Amniotic epithelial cell (primary cell): ENCODE data around the gene SLC2A1.

Experiments
- DNase-seq: peaks from one replicate; pipeline ENCODE4 v3.0.0-alpha.2; 2010; ENCODE audit warnings: low read depth

The SLC2A1 gene

DNA sequence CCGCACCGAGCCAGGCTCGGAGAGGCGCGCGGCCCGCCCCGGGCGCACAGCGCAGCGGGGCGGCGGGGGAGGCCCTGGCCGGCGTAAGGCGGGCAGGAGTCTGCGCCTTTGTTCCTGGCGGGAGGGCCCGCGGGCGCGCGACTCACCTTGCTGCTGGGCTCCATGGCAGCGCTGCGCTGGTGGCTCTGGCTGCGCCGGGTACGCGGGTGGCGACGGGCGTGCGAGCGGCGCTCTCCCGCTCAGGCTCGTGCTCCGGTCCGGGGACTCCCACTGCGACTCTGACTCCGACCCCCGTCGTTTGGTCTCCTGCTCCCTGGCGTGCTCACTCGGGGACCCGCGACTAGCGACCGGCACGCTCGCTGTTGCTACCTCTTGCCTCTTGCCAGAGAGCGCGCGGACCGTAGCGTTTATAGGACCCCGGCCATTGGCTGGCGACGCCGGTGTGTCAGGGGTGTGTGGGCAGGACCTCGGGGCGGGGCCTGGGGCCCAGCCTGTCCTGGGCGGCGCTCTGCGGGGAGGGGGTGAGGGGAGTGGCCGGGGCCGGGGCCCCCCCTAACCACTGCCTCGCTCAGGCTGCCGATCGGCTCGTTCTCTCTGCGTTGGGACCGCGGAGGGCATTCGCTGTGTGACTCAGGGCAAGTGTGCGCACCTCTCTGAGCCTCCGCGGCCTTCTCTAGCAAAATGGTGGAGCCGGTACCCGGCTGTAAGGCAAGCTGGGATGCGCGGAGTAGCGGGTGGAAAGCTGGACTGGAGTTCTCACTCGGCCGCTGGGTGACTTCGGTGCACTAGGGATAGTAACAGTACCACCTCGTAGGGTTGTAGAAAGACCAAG lies at the start of gene SLC2A1:
Gene SLC2A1 (minus strand): TSS at position 381 of the 832 bp plus-strand sequence. CDS start 217 bp downstream, at position 164.
- peak; percentile 87 for DNase-seq

DNA sequence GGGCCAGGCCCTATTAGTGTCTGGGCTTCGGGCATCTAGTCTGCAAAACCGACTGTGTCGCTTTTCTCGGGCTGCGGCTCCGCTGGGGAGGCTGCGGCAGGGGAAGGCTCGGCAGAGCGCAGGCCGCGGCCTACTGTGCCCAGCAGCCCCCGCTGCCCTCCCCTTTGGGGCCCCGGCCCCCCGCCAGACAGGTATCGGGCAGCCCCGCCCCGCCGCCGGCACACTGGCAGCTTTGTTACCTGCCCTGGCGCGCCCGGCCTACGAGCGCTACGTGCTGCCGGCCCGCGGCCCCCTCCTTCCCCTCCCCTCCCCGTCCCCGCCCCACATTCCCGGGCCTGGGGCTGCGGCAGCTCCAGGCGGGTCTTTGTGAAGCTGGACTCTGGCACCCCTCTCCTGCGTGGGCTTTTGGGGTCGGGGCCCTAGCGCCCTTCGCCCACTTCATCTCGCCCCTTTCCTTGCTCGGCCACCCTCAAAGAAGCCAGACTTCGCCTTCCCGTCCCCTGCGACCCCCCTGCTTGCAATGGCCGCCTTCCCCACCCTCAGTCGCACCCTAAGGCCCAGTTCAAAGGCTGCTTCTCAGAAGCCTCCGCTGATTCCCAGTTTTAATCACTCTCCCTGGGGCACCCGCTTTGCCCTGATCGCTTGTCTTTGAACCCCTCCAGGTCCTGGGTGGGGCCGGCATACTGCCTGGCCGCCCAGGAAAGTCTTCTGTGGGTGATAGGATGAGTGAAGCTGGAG lies 48.9 kb upstream of the SLC2A1 start:
- DNase-seq = no peak

DNA sequence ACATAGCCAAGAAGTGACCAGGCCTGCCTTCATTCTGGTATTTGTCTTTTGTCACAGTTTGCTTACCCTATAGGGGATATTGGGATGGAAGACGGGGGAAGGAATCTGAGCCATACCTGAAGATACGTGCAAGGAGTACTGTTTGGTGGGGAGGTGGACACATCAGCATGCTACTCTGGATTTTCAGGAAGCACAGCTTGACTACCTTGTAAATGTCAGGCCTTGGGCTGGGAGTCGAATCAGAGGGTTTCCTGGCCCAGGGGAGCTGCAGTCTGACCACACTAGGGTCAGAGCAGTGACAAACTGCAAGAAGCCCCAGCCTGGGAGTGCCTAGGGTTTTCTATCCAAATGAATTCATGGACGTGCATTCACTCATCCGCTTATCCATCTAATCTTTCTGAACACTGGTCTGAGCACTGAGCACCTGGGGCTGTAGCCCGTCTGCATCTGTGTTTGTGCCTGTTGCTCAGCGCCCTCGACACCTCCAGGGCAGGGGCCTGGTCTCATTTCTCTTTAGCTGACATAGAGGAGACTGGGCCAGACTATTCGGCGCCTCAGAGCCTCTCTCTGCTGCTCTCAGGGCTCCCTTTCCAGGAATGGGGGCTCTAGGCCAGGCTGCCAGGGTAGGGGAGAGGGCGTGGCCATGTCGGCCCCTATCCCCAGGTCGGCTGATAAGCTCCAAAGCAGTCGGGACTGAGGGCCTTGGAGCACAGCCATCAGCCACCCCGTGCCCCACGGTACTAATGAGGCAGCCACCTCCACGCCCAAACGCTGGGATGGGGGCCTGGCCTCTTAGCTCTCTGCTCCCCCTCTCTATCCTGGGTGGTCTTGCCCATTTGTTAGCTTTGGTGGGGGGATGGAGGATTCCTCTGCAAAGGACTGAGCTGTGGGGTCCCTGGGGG lies 47.0 kb upstream of the SLC2A1 start:
- DNase-seq = no peak

DNA sequence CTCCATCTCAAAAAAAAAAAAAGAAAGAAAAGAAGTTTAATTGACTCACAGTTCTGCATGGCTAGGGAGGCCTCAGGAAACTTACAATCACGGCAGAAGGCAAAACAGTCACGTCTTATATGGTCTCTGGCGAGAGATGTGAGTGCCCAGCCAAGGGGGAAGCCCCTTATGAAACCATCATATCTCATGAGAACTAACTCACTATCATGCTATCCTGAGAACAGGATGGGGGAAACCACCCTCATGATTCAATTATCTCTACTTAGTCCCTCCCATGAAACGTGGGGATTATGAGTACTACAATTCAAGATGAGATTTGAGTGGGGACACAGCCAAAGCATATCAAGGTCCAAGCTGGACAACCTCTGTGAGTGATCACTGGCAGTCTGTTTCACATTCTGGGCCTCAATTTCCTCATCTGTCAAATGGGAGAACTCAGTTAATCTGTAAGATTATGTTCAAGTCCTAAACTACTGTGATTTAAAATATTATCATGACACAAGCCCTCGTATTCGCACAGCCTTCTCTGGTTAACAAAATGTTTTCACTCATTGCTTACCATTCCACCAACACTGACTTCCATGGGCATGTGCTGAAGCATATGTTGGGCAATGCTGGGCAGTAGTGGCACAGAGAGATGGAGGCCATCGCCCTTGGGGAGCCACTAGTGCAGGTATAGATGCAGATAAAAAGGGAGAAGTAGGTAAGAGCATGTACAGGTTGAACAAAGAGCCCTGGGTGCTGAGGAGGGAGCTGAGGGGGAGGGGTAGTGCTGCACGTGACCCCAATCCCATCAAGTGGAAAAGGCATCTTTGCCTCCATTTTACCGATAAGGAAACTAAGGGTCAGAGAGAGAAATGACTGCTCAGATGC lies 46.2 kb upstream of the SLC2A1 start:
- no peak for DNase-seq

DNA sequence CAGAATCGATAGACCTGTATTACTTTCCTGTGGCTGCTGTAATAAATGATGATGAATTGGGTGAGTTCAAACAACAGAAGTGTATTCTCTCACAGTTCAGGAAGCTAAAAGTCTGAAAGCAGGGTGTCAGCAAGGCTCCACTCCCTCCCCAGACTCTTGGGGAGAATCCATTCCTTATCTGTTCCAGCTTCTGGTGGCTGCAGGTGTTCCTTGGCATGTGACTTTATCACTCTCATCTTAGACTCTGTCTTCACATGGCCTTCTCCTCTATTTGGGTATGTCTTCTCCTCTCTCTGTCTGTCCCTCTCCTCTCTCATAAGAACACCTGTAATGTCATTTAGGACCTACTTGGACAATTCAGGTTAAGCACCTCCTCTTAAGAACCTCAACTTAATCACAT lies 44.1 kb upstream of the SLC2A1 start:
- no peak for DNase-seq

DNA sequence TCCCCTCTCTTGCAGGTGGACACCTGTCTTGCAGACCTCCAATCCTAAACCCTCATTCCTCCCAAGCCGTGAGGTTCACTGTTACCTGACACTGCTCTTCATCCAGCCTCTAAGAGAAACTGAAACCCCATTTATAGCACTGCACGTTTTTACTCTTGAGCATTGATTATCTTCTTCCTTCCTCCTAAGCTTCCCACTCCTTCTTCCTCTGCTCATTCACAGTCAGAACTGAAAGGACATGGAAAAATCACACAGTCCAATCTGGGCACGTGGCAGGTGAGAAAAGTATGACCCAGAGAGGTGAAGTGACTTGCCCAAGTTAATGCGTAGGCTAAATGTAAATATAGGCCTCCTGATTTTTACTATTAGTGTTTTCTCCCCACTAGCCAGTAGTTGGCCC lies 43.4 kb upstream of the SLC2A1 start:
- no peak for DNase-seq

DNA sequence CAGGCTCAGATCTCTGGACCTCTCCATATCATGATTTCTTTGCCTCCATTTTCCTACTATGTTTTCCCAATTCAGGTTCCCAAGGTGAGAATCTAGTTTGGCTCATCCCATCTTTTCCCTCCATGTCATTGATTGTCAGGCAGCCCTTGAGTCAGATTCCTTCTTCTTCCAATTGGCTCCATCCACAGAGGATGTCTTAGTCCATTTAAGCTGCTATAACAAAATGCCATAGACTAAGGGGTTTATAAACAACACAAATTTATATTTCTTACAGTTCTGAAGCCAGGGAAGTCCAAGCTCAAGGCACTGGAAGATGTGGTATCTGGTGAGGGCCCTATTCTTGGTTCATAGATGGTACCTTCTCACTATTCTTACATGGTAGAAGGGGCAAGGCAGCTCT lies 42.8 kb upstream of the SLC2A1 start:
- no peak for DNase-seq

DNA sequence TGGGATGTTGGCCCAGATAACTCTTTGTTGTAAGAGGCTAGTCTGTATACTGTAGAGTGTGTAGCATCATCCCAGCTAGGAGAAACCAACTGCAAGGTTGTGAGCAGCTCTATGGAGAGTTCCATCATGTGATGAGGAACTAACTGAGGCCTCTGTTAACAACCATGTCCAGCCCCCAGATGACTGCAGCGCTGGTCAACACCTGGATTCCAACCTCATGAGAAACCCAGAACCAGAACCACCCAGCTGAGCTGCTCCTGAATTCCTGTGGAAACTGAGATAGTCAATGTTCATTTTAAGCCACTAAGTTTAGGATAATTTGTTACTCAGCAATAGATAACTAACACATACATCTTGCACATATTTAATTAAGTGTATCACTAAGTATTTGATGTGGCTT lies 41.6 kb upstream of the SLC2A1 start:
- no peak for DNase-seq

DNA sequence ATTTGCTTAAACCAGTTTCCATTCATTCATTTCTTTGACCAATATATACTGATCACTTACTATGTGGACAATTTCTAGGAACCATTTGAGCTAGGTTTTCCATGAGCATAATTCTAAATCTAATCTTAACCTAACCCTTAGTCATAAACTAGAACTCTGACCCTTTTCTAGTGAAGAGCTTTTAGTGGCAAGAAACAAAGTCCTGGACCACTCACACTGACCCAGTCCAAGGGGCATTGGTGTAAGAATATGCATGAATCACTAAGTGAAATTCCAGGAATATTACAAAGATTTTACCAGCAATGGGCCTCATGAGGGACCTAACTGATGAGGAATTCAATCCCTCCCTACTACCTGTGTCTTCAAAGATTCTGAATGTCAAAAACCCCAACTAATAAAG lies 40.6 kb upstream of the SLC2A1 start:
- no peak for DNase-seq

DNA sequence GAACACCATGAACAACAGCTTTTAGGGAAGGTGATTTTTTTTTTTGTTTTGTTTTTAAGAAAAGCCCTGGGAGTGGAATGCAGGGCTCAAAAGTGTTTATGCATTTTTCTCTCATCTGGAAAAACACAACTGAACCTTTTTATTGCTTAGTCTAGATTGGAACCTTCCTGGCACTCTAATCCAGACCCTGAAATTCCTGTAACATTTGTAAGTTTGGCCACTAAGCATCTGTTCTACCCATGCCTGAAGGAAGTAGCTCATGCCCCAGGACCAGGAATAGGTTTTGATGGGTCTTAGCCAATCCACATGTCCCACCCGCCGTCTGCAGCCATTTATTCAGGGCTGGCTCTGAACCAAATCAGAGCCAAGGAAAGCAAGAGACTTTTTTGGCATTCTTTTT lies 39.7 kb upstream of the SLC2A1 start:
- no peak for DNase-seq

DNA sequence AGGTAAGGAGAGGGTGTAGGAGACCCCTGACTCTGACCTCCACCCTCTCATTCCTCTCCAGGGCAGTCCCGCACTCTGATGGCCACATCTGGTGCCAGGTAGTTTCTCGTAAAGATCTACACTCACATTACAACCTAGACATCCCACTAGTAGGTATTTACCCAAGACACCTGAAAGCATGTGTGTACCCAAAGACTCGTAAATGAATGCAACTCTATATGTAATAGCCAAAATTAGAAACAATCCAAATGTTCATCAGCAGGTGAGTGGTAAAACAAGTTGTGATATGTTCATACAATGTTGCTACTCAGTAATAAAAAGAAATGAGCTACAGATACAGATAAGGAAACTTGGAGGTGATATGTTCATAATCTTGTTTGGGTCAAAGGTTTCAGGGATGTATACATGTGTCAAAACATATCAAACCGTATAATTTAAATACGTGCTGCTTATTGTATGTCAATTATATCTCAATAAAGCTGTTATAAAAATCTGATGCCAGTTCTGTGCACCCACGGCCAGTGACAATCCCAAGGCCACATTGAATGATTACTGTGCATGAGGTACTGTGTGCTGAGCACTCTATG lies 37.8 kb upstream of the SLC2A1 start:
- no peak for DNase-seq

DNA sequence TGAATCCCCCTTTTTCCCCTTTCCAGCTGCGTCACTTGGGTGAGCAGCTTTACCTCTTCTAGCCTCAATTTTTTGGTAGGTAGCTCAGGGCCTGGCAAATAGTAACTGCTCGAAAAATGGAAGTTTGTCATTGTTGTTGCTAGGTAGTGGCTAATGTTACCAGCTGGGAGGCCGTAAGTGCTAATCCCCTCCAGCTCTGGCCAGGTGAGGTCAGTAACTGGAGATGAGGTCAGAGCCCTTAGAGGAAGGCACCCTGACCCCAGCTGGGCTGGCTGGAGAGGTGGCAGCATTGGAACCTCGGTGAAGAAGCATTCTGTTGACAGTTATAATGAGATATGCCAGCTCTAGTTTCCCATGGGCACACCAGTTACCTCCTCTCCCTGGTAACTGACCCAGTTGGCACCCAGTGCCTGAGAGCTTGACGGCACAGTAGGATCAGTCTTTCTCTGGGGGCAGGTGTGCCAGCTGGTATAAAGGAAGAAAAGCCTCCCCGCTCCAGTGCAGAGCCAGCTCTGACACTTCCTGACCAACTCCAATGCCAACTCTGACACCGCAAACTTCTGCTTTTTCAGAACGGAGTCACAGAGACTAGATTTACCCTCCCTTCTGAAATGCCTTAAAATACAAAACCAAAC lies 35.0 kb upstream of the SLC2A1 start:
- DNase-seq = no peak

DNA sequence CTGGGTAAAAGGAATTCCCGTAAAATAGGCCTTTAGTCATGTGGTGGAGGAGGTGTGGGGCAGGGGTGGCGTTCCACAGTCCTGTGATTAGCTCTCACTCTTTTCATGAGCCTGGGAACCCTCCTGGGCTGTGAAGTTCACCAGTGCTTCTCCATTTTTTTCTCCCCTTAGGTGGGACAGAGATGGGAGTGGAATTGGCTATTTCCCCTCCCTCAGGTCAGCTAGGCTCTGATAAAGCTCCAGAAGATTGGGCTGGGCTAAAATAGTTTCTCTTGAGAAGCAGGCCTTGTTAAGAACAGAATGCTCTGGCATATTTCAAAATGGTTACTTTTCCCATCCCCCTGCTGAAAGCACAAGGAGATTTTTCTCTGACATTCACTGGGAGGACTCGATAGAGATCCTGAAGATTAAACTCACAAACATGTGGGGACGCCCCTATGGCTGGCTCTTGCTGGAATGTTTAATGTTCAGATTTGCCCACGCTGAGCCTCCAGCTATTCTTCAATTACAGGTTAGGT lies 33.4 kb upstream of the SLC2A1 start:
- peak; percentile 62 for DNase-seq

DNA sequence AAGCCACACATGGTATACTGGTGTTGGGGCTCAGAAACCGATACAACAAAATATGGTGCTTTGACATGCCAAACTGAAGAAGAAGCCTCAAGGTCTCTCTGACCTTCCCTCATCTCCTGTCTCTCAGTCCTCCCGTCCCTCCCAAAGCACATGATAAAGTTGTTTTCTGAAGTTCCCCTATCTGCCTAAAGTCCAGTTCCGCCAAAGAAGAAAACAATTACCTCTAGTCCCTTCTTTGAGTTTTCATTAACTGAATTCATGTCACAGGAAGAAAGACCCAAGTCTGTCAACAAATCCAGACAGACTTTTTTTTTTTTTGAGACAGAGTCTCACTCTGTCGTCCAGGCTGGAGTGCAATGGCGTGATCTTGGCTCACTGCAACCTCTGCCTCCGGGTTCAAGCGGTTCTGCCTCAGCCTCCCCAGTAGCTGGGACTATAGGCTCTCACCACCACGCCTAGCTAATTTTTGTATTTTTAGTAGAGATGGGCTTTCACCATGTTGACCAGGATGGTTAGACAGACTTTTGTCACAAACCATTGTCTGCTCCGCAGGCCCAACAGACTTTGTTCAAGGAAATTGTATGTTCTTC lies 32.2 kb upstream of the SLC2A1 start:
- DNase-seq = no peak

DNA sequence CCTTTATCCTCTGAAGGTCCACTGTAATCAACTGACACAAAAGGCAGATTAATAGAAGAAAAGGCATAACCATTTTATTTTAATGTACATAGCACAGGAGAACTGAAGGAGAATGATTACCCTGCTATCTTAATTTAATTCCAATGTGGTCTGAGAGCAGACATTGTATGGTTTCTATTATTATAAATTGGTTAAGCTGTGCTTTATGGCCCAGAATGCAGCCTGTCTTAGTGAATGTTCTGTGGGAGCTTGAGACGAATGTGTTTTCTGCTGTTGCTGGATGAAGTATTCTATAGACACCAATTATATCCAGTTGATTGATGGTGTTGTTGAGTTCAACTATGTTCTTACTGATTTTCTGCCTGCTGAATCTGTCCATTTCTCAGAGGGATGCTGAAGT lies 25.0 kb upstream of the SLC2A1 start:
- DNase-seq = no peak

DNA sequence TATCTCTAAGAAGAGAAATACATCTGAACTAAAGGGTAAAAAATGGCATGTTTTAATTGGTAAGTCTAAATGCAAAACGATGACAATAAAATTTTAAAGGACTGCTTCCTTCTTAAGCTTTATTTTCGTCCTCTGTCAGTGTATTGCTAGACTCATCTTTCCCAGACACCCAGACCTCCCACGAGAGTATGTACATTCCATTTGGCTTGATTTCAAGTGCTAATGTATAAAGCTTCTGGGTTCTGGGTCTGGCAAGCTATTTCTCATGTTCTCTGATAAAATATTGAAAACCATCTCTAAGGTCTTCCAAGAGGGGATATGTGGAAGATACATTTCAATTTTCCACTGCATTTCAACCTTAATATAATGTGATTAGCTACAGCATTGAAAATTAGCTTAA lies 24.6 kb upstream of the SLC2A1 start:
- DNase-seq = no peak

DNA sequence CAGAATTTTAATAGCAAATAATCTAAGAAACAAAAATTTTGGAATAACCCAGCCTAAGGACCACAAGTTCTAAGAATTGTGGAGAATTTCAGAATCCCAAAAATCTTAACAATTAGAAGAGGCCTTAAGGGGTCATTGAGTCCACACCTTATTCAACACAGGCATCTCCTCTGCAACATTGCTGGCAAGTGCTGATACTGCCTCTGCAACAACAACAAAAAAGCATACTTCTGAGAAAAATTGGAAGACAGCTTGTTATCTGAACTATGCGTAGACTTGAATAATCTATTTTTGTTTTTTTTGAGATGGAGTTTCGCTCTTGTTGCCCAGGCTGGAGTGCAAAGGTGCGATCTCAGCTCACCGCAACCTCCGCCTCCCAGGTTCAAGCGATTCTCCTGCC lies 24.0 kb upstream of the SLC2A1 start:
- DNase-seq = no peak

DNA sequence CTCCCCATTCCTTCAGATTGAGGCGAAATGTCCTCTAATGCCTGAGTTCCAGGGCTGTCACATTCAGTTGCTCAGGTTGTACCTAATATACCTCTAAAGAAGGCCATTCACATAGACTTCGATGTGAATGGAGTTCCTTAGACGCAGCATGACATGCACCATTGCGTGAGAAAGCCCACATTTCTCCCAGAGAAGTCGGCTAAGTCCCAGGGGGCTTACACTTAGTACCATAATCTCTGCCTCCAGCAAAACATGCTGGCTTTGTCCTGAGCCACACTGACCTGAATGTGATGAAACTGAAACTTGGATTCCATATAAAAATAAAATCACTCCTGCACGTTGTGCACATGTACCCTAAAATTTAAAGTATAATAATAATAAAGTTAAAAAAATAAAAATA lies 23.2 kb upstream of the SLC2A1 start:
- no peak for DNase-seq

DNA sequence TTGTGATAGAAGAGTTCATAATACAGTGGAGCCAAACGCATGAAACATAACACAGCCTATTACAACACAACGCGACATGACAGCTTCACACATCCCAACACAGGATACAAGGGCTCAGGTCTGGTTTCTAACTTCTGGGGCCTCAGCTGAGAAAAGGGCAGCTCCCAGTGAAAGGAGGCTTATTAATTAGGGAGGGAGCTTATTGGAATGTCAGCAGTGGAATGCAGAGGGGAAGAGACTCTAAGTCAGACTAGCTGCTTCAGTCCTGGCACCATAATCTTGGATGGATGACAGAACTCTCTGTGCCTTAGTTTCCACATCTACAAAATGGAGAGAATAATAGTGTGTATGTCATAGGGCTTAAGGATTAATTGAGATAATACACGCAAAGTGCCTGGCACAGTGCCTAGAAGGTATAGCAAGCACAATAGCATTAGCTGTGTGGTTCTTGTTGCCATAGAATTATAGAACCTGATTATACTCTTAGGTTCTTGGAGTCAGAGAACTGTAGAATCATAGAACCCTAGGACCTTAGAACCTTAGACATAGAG lies 22.7 kb upstream of the SLC2A1 start:
- no peak for DNase-seq
